Measurements from ENCODE around the gene ZNF423. TPM values are rescaled to one million over a fixed set of nuclear protein-coding genes. Genes with fewer than 3 reads are reported as not detected.

The ZNF423 gene
- total and polyA plus RNA-seq, 2 experiments from 2014 or later, result 14.9 to 41.8 TPM

- Mint-ChIP-seq H3K4me3 (no peak overlapping the region), H3K27ac (no peak overlapping the region; the same call in 1 of the 2 replicates)
- H3K4me2 ChIP-seq, result no peak overlapping the region
Observed at GRCh38 chr16:49653173-49653570, 202.7 kb downstream of the ZNF423 start.

More at GRCh38 chr16:49653173-49653570, 202.7 kb downstream of the ZNF423 start:
- H3K9me3 Mint-ChIP-seq, result peaks cover 14% of the 10 kb centered on the region
- Histone ChIP-seq H3K4me1 (ENCODE audit: insufficient read depth) (peaks cover 3% of the 10 kb centered on the region; the same call in 1 of the 2 replicates), H3K4me3 (no peak overlapping the region), H3K27ac (ENCODE audit: low read depth) (no peak overlapping the region), H3K36me3 (ENCODE audit: insufficient read depth) (0 out of 2 replicates have a peak, but pooled peaks cover 3% of the 10 kb centered on the region), H4K20me1 (replicated peaks; ENCODE audit: insufficient read depth) (no peaks in the 10 kb centered on the region), H3K27me3 (ENCODE audit: insufficient read depth) (no peaks in the 10 kb centered on the region), H3K79me2 (replicated peaks; ENCODE audit: insufficient read depth) (no peaks in the 10 kb centered on the region; the same call in 1 of the 2 replicates), H3K9me2 (ENCODE audit: insufficient read depth) (no peaks in the 10 kb centered on the region), H2AFZ (no peak overlapping the region), H3F3A (replicated peaks; ENCODE audit: low read depth) (no peaks in the 10 kb centered on the region)
- ATAC-seq (no peak), DNase-seq (ENCODE audit: low spot score) (no peak)
- H3K36me3 Mint-ChIP-seq (ENCODE audit: low read depth), result peaks cover 12% of the 10 kb centered on the region; the same call in 2 of the 3 replicates
- TF ChIP-seq JUNB (IDR thresholded peaks at IDR 0.05; ENCODE audit: unreplicated experiment) (no peak), STAT1 (IDR thresholded peaks at IDR 0.05; ENCODE audit: unreplicated experiment) (no peak), ZNF114 (CRISPR knock-in tag; IDR thresholded peaks at IDR 0.05) (no peak), EZH2phosphoT487 (IDR thresholded peaks at IDR 0.05; ENCODE audit: unreplicated experiment) (no peak), CREB1 (CRISPR knock-in tag; IDR thresholded peaks at IDR 0.05; ENCODE audit: low read depth) (no peak), POLR2AphosphoS5 (IDR thresholded peaks at IDR 0.05; ENCODE audit: low read depth) (no peak), ZNF462 (CRISPR knock-in tag; IDR thresholded peaks at IDR 0.05) (no peak), NANOG (IDR thresholded peaks at IDR 0.05; ENCODE audit: borderline replicate concordance) (no peak)
- TF ChIP-seq, protein P1, sequence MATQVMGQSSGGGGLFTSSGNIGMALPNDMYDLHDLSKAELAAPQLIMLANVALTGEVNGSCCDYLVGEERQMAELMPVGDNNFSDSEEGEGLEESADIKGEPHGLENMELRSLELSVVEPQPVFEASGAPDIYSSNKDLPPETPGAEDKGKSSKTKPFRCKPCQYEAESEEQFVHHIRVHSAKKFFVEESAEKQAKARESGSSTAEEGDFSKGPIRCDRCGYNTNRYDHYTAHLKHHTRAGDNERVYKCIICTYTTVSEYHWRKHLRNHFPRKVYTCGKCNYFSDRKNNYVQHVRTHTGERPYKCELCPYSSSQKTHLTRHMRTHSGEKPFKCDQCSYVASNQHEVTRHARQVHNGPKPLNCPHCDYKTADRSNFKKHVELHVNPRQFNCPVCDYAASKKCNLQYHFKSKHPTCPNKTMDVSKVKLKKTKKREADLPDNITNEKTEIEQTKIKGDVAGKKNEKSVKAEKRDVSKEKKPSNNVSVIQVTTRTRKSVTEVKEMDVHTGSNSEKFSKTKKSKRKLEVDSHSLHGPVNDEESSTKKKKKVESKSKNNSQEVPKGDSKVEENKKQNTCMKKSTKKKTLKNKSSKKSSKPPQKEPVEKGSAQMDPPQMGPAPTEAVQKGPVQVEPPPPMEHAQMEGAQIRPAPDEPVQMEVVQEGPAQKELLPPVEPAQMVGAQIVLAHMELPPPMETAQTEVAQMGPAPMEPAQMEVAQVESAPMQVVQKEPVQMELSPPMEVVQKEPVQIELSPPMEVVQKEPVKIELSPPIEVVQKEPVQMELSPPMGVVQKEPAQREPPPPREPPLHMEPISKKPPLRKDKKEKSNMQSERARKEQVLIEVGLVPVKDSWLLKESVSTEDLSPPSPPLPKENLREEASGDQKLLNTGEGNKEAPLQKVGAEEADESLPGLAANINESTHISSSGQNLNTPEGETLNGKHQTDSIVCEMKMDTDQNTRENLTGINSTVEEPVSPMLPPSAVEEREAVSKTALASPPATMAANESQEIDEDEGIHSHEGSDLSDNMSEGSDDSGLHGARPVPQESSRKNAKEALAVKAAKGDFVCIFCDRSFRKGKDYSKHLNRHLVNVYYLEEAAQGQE (IDR thresholded peaks at IDR 0.05; ENCODE audit: unreplicated experiment), result no peak
- TF ChIP-seq, protein P2, sequence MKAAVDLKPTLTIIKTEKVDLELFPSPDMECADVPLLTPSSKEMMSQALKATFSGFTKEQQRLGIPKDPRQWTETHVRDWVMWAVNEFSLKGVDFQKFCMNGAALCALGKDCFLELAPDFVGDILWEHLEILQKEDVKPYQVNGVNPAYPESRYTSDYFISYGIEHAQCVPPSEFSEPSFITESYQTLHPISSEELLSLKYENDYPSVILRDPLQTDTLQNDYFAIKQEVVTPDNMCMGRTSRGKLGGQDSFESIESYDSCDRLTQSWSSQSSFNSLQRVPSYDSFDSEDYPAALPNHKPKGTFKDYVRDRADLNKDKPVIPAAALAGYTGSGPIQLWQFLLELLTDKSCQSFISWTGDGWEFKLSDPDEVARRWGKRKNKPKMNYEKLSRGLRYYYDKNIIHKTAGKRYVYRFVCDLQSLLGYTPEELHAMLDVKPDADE (IDR thresholded peaks at IDR 0.05), result no peak
- H3K27me3 Mint-ChIP-seq (ENCODE audit: insufficient read depth, low read depth, poor library complexity), result no peaks in the 10 kb centered on the region
- peaks cover 18% of the 10 kb centered on the region; the same call in 2 of the 3 replicates for H3K4me1 Mint-ChIP-seq
